Epithelial cell of proximal tubule (primary cell): ENCODE results near the gene NACC2. TPM values are rescaled to one million over a fixed set of nuclear protein-coding genes. Genes with fewer than 3 reads are reported as not detected.

Experiments used
- DNase-seq: peaks from one replicate; pipeline ENCODE4 v3.0.0-alpha.2; 2011; ENCODE audit warnings: low read depth
- H3K4me3 ChIP-seq: 2 replicates; pipeline ENCODE4 v1.5.1; 2011; ENCODE audit warnings: low read depth, mild to moderate bottlenecking, low read length
- total RNA-seq: library from RNA; depleted of rRNA; stranded (reverse); fragments of >200 nt; gene quantifications from 2 replicates; pipeline ENCODE4 v1.2.3, GENCODE V29; 2015
- TF ChIP-seq, protein P1 (sequence below): conservative IDR thresholded peaks from 2 replicates; pipeline ENCODE4 v1.5.1; 2012; ENCODE audit warnings: low read depth, mild to moderate bottlenecking, low read length

The NACC2 gene
- total RNA-seq, 1 donor from 2014 or later, result 21.3 TPM

DNA sequence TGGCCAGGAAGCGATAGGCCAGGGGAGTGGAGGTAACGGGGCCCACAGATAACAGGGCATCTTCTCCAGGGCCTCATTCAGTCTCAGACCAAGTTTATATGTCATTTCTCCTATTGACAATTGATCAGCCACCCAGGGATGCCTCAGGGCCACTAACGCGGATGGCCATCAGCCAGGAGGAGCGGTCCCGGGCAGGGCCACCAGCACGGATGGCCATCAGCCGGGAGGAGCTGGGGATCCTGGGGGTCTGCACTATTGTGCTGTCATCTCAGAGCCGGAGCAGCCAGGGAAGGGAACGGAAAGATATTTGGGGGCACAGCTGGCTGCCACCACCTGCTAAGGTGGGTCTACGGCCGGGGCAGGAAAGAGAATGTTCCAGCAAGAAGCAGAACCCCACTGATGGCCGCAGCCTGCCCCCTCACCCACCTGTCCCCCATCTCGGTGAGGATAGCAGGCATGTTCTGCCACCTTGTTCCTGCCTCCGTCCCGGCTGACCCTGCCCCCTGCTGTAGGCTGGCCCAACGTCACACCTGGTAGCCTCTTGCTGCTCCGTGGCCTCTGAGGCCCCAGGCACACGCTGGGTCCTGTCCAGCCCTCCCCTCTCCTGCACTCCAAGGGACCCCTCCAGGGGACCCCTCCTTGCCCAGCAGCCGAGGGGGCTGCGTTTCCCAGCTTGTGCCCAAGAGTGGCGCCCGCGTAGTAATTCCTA, 112.4 kb downstream of the NACC2 start:
- DNase-seq, result no peak
- TF ChIP-seq, protein P1, sequence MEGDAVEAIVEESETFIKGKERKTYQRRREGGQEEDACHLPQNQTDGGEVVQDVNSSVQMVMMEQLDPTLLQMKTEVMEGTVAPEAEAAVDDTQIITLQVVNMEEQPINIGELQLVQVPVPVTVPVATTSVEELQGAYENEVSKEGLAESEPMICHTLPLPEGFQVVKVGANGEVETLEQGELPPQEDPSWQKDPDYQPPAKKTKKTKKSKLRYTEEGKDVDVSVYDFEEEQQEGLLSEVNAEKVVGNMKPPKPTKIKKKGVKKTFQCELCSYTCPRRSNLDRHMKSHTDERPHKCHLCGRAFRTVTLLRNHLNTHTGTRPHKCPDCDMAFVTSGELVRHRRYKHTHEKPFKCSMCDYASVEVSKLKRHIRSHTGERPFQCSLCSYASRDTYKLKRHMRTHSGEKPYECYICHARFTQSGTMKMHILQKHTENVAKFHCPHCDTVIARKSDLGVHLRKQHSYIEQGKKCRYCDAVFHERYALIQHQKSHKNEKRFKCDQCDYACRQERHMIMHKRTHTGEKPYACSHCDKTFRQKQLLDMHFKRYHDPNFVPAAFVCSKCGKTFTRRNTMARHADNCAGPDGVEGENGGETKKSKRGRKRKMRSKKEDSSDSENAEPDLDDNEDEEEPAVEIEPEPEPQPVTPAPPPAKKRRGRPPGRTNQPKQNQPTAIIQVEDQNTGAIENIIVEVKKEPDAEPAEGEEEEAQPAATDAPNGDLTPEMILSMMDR, result no peak
- no peak overlapping the region for H3K4me3 ChIP-seq

DNA sequence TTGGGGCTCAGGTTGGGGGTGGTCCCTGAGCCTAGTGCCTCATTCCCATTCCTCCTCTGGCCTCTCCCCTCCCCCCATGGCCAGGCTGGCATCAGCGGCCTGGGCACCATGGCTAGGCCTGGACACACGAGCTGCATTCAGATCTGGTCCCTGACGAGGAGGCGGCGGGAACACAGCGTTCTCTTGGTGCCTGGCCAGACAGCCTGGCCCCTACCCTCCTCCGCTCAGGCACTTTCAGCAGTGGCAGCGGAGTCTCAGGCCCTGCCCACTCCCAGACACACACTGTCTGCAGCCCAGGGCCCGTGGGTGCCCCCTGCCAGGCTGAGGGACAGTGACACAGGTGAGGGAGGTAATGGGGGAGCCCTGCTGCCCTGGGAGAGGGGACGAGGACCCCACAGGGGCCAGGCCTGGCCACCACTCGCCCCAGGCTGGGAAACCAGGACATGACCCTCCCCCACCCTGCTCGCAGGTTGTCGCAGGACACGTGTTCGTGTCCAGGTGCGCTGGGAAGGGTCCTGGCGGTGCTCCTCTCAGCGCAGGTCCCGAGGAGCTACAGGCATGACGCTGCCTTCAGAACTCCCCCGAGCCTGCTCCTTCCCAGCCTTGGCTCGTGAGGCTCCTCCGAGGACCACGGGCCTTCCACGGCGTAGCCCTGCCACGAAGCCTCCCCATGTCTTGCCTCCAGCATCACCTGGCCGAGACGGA, 114.0 kb downstream of the NACC2 start:
- no peak for DNase-seq
- TF ChIP-seq, protein P1, result no peak
- no peak overlapping the region for H3K4me3 ChIP-seq

GRCh38 chr9:135979547-135980166, 115.4 kb downstream of the NACC2 start:
- no peak for DNase-seq
- TF ChIP-seq, protein P1, result no peak
- H3K4me3 ChIP-seq, result no peak overlapping the region

DNA sequence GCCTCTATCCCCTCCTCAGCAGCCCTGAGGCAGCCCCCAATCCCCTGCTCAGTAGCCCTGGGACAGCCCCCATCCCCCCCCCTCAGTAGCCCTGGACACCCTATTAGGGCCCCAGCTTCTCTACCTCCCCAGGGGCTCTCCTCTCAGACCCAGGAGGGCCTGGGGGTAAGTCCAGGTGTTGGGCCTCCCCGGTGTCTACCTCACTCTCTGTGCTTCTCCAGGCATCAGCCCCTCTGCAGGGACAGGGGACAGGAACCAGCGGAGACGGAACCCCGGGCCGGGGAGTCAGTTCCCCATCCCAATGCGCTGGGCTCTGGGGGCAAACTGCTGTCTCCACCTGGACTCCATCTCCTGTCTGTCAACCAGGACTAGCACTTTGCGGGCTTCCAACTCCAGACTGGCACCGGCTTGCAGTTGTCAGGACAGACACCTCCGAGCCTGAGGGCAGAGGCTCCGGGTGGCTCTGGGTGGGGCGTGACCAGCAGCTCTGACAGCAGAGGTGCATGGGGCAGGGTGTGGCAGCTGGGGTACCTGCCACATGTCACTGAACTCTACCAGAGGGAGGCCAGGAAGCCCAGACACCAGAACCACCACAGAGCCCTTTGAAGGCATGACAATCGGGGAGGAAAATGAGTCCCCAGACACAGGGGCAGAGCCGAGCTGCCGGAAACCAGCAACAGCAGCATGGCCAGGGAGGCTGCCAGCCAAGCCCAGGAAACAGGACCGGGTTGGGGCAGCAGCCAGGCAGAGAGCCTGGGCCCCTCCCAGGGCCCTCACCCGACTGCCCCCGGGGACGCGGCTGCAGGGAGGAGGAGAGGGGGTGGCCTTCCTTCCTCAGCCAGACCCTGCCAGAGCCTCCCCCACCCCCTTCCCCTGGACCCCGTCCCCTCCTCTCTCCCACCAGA, 116.2 kb downstream of the NACC2 start:
- TF ChIP-seq, protein P1, result no peak
- no peak overlapping the region for H3K4me3 ChIP-seq
- DNase-seq, result no peak

DNA sequence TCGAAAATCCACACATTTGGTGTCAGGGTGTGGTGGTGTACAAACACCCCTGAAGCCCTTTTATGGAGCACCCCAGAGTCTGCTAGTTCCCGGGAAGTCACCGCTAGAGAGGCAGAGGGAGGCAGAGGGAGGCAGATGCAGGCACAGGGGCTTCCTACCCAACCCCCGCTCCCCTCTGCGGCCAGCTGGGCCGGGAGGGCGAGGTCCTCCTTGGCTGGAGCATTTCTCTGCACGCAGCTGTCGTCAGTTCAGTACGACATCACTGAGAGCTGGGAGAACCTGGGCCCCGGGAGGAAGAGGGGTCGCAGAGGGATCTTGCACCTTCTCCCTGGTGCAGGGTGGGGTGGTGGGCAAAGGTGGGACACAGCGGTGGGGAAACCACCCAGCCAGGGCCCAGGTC, 118.1 kb downstream of the NACC2 start:
- DNase-seq, result no peak
- H3K4me3 ChIP-seq, result no peak overlapping the region
- TF ChIP-seq, protein P1, result no peak

DNA sequence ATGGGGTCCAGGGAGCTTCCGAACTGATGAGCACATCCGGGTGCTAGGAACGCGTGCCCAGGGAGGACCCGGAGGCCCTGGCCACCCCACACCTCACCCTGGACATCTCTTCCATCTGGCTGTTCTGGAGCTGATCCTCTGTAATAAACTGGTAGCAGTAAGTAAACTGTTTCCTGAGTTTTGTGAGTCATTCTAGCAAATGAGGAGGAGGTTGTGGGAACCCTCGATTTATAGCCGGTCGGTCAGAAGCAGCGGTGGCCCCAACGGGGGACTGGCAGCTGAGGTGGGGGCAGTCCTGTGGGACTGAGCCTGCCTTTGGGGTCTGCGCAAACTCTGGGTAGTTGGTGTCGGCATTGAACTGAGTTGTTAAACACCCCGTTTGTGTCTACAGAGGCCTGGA, 118.6 kb downstream of the NACC2 start:
- TF ChIP-seq, protein P1, result no peak
- H3K4me3 ChIP-seq, result no peak overlapping the region
- DNase-seq, result no peak
